ENCODE results near the gene CPSF4L. TPM values are rescaled to one million over a fixed set of nuclear protein-coding genes. Genes with fewer than 3 reads are reported as not detected.

The CPSF4L gene
- total and polyA plus RNA-seq, 2 of the 13 experiments (the other 11 are each of a cell fraction or from before 2014, with no cell fraction given): 0.73 to 1.6 TPM

- peak; percentile 83 for TF ChIP-seq ZNF710 (CRISPR knock-in tag; IDR thresholded peaks at IDR 0.05; ENCODE audit: borderline replicate concordance)
- no peak for TF ChIP-seq TRAFD1 (CRISPR knock-in tag; IDR thresholded peaks at IDR 0.05; ENCODE audit: borderline replicate concordance)
- TF ChIP-seq ZBED4 (CRISPR knock-in tag; IDR thresholded peaks at IDR 0.05; ENCODE audit: borderline replicate concordance): peak; percentile 81; the same call in 1 of the 2 replicates
- no peak for TF ChIP-seq BCL3 (CRISPR knock-in tag; IDR thresholded peaks at IDR 0.05)
- no peak for TF ChIP-seq ZSCAN5A (CRISPR knock-in tag; IDR thresholded peaks at IDR 0.05; ENCODE audit: borderline replicate concordance)
Observed at GRCh38 chr17:73272906-73273218, 11.2 kb upstream of the CPSF4L start (continued).

Data from HepG2 (cell line).